ENCODE results near the gene RAB11FIP4. TPM values are rescaled to one million over a fixed set of nuclear protein-coding genes. Genes with fewer than 3 reads are reported as not detected.

The RAB11FIP4 gene
- total and polyA plus RNA-seq, 2 of the 8 experiments (the other 6 are each of a cell fraction or from before 2014, with no cell fraction given) = 21.7 to 53.2 TPM

- H2BK120ac ChIP-seq (replicated peaks; ENCODE audit: low read depth, low read length) = no peak overlapping the region
- ChIA-PET CTCF (ENCODE audit: partially characterized antibody) (interaction anchor here (0.8 to 1.5 kb wide), 6 partner anchors 10 to 277 kb away, joined by 3 to 4 read pairs (median 3); no protein-coding TSS in a partner anchor), POLR2A (ENCODE audit: partially characterized antibody) (interaction anchor here (1.4 kb wide), 1 partner anchor 277 kb away, joined by 4 read pairs; no protein-coding TSS in a partner anchor)
- peak overlapping the region; percentile 11; the same call in 1 of the 2 replicates for H2BK12ac ChIP-seq (ENCODE audit: low read depth, low read length)
- H3K4ac ChIP-seq (replicated peaks; ENCODE audit: insufficient read length, low read depth, low read length) = no peak overlapping the region
- no peak for DNase-seq (ENCODE audit: low read depth in 1 of 2, low spot score in 2 of 2)
- H2BK20ac ChIP-seq (ENCODE audit: low read length) = no peak overlapping the region
- H2AK5ac ChIP-seq (ENCODE audit: low read depth, low read length) = no peak overlapping the region; the same call in 1 of the 2 replicates
- H3K9ac ChIP-seq (replicated peaks in 1 of 4; ENCODE audit: extremely low read depth in 1 of 4, low read depth in 3 of 4, low read length in 3 of 4) = no peak overlapping the region
- peaks cover 6 to 18% (median 12%) of the 10 kb centered on the region in 4 experiments for H3K4me1 ChIP-seq (replicated peaks in 1 of 4; ENCODE audit: control insufficient read depth in 3 of 4, insufficient read depth in 4 of 4, low read length in 3 of 4)
- FAIRE-seq = no peak
- no peaks in the 10 kb centered on the region for H3K9me3 ChIP-seq (ENCODE audit: insufficient read depth in 2 of 2, low read depth in 1 of 2, low read length in 1 of 2)
- 93% methylated on average over 9 of the region's 9 CpGs; no CpG with 5 or more reads in 1 of the 2 experiments for WGBS, 2 experiments (ENCODE audit: extremely low coverage in 1 of 2, insufficient coverage in 1 of 2, insufficient read length in 1 of 2, insufficient replicate concordance in 2 of 2, low coverage in 1 of 2, low lambda C conversion rate in 2 of 2, missing lambda C conversion rate in 1 of 2)
- H3K4me2 ChIP-seq (ENCODE audit: insufficient read depth in 1 of 2, low read depth in 2 of 2, low read length in 2 of 2) = 0 out of 4 replicates have a peak overlapping the region, but pooled peaks of 1 of the 2 experiments have one; percentile 42
- peaks cover 0 to 2% of the 10 kb centered on the region in 2 experiments for H4K20me1 ChIP-seq (replicated peaks in 1 of 2; ENCODE audit: control insufficient read depth in 1 of 2, insufficient read depth in 2 of 2, low read length in 2 of 2)
- peak overlapping the region; percentile 1; the same call in 1 of the 2 replicates for H3K18ac ChIP-seq (ENCODE audit: extremely low read depth, low read length)
- no peak overlapping the region for H4K91ac ChIP-seq (replicated peaks; ENCODE audit: insufficient read length, low read length)
- no peaks in the 10 kb centered on the region for H3K36me3 ChIP-seq (ENCODE audit: control insufficient read depth in 2 of 4, insufficient read depth in 4 of 4, low read length in 3 of 4)
- 0 out of 2 replicates have a peak, but pooled peaks cover under 1% of the 10 kb centered on the region for H3K23me2 ChIP-seq (ENCODE audit: low read depth, low read length)
- no peak overlapping the region for H3K56ac ChIP-seq (replicated peaks; ENCODE audit: insufficient read length, low read depth, low read length)
- H3K79me1 ChIP-seq (ENCODE audit: low read depth, low read length) = peaks cover 2% of the 10 kb centered on the region; the same call in 1 of the 2 replicates
- H4K5ac ChIP-seq (ENCODE audit: insufficient read length, low read depth, low read length) = no peak overlapping the region
- H2AFZ ChIP-seq (ENCODE audit: low read length) = no peak overlapping the region
- no peak overlapping the region for H2BK15ac ChIP-seq (ENCODE audit: low read length)
- H3K27me3 ChIP-seq (replicated peaks in 1 of 4; ENCODE audit: control insufficient read depth in 3 of 4, extremely low read depth in 1 of 4, insufficient read depth in 3 of 4, low read length in 3 of 4) = peaks cover 0 to 13% (median 4%) of the 10 kb centered on the region in 4 experiments; a peak in 5 of 7 replicates
- H3K23ac ChIP-seq (ENCODE audit: insufficient read length) = no peak overlapping the region
- H3K4me3 ChIP-seq (ENCODE audit: extremely low read depth in 1 of 4, insufficient read depth in 2 of 4, low read depth in 3 of 4, low read length in 4 of 4) = no peak overlapping the region
- H4K8ac ChIP-seq (ENCODE audit: extremely low read depth, insufficient read depth, low read length) = no peak overlapping the region
- H3K14ac ChIP-seq (ENCODE audit: insufficient read length) = no peak overlapping the region
- no peak for TF ChIP-seq BCL11A (IDR thresholded peaks at IDR 0.05; ENCODE audit: low read depth in 2 of 2, low read length in 2 of 2)
- TF ChIP-seq SAP30 (IDR thresholded peaks at IDR 0.05; ENCODE audit: insufficient read depth, insufficient replicate concordance, low read length) = no peak
- TF ChIP-seq E2F6 (IDR thresholded peaks at IDR 0.05) = no peak
- no peak for TF ChIP-seq ZNF274 (IDR thresholded peaks at IDR 0.05; ENCODE audit: borderline replicate concordance, extremely low read depth, low read length)
- no peak for TF ChIP-seq FOSL1 (IDR thresholded peaks at IDR 0.05; ENCODE audit: insufficient read depth, low read depth, low read length)
- no peak for TF ChIP-seq RBBP5 (IDR thresholded peaks at IDR 0.05; ENCODE audit: borderline replicate concordance, low read depth, low read length)
- no peaks in the 10 kb centered on the region for H3K79me2 ChIP-seq (ENCODE audit: control insufficient read depth in 1 of 2, insufficient read depth in 2 of 2, low read length in 2 of 2)
- H3K27ac ChIP-seq (ENCODE audit: low read depth, low read length) = no peak overlapping the region
- no peak overlapping the region for H2BK5ac ChIP-seq (ENCODE audit: low read depth, low read length)
Measured at GRCh38 chr17:31565652-31566051, 174.2 kb downstream of the RAB11FIP4 start.
